HG03039 (cell line): Measurements from ENCODE around the gene ATG13.
"Not testable (repeated sequence)": the region's sequence is repeated elsewhere in the genome, so short reads cannot be mapped to it uniquely, and the experiment has no call there.

Experiments used
- ATAC-seq: cut with Tn5 transposase; IDR thresholded peaks from one replicate; pipeline ENCODE4 v1.9.1; 2021; ENCODE audit warnings: mild to moderate bottlenecking, moderate library complexity; ENCODE audit not compliant: unreplicated experiment

The ATG13 gene

GRCh38 chr11:46642627-46643335, 25.4 kb downstream of the ATG13 start:
- no peak for ATAC-seq

GRCh38 chr11:46643531-46643930, 26.2 kb downstream of the ATG13 start:
- no peak for ATAC-seq

DNA sequence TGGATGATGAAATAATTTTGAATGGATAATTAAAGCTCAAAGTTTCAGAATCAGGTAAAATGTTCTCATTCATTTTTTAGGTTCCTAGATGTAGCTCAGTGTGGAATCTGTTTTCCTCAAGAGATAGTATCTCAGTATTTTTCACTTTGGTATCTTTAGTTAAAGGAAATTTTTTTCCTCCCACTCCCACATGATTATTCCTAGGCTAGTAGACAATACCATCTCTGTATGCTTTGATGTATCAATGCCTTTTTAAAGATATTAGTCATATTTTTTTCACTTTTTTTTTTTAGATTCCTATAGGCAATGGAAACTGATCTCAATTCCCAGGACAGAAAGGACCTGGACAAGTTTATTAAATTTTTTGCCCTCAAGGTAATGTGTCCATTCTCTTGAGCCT, 26.6 kb downstream of the ATG13 start:
- no peak for ATAC-seq

DNA sequence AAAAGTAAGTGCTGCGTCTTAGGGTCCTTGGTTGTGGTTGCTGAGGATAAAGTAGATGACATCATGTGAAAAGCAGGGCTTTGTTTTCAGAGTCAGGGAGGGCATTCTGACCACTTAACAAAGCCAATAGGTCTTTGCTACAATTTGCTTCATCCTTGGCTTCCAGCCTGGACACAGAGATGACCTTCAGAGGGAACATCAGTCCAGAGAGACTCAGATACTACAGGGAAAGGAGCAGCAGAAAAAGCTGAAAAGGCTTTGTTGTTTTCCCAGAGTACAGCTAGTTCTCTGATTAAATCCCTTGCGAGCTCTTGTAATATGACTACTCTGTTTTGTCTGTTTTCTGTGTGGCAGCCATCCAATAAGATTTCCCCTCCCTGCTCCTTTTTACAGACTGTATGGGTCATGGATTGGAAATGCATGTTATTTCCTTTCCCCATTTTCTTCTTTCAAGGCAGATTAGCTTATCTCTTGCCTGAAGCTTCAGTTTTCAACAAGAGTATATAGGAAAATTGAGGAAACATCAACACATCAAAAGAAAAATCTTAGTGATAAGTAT, 31.9 kb downstream of the ATG13 start:
- no peak for ATAC-seq

DNA sequence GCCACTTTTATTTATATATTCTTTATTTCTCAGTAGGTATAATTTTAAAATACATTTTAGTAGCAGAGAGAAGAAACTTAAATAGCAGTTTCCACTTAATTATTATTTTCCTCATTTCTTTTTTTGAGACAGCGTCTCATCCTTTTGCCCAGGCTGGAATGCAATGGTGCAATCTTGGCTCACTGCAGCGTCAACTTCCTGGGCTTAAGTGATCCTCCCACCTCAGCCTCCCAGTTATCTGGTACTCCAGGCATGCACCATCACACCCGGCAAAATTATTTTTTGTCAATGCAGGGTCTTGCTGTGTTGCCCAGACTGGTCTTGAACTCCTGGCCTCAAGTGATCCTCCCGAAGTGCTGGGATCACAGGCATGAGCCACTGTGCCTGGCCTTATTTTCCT, 38.3 kb downstream of the ATG13 start:
- no peak for ATAC-seq

DNA sequence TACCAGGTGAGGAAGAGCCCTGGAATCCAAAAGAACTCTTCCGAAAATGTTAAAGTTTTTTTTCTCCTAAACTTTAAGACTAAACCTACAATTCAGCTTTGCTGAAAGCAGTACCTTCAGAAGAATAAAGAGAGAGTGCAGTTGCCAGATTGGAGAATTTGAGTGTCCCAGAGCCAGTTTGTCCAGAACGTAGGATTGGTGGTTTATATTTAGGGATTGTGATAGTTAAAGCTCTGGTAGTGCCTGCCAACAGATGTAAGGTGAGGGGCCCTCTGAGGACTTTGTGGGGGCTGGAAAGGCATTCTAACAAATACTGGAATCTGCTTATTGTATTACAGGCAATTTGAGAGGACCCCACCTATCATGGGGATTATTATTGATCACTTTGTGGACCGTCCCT, 39.8 kb downstream of the ATG13 start:
- ATAC-seq: no peak

- no peak for ATAC-seq
Measured at GRCh38 chr11:46658259-46658658, 40.9 kb downstream of the ATG13 start.

DNA sequence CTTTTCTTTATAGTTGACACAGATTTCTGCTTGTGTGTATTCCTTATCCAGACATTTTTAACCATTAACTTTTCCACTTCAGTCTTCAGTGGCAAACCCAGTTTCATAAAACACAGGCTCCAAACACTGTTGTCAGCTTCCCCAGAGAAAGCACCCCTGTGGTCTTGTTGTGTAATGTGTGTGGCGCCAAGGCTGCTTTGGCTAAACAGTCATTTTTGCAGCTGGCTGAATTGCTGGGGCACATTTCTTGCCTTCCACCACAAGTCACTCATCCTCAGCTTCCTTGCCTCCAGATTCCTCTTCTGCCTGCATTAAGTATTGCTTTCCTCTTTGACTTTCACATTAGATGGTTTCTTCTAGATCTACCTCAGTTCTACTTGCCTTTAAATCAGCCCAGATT, 42.6 kb downstream of the ATG13 start:
- no peak for ATAC-seq

DNA sequence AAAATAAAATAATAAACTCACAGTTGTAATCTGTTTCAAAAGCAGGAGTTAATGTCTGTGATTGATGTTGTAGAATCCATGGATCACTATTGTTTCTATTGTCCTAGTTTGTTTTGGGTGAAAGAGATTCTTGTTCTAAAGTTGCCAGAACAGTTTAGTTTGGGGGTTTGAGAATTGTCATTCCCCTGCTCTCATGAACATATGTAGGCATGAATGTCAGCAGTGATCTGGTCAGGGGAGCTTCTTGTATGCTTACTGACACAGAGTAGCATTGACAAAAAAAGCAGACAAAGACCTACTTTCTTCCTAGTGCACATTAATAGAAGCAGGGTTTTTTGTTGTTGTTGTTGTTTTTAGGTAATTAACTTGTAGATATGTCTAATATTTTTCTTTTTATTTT, 44.5 kb downstream of the ATG13 start:
- no peak for ATAC-seq

- no peak for ATAC-seq
Measured at GRCh38 chr11:46662366-46662765, 45.0 kb downstream of the ATG13 start.

- no peak for ATAC-seq
Measured at GRCh38 chr11:46663277-46663940, 46.1 kb downstream of the ATG13 start.

DNA sequence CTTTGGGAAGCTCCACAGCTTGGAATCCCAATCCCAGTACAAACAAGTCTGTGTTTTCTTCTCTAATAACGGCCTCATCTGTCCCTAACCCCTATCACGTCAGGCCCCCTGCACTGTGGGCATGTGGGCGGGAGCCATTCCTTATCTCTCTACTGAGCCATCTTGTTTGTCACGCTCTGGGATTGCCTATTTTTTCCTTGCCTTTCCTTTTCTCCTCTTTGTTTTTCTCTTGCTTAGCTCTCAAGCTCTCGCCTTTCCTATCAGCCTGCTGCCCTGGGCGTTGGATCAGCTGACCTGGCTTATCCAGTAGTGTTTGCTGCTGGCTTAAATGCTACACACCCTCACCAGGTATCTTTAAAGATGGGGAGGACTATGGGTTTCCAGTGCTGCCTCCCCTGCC, 47.3 kb downstream of the ATG13 start:
- ATAC-seq: no peak

GRCh38 chr11:46665356-46665755, 48.0 kb downstream of the ATG13 start:
- ATAC-seq: no peak

DNA sequence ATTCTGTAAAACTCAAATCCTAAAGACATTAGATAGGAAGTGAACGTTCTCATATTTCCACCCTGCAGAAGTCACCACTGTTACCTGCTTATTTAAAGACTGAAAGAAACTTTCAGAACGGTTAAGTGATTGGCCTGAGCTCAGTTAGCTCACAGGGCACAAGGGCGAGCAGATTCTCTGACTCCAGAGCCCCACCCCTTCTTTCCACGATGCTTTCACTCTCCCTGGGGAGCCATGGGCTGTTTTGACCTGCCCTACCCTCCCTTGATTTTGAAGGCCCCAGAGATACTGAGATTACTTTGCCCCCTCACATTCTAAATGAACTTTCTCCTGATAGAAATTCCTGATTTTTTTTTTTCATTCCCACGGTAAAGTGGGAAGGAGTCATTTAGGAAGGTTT, 49.2 kb downstream of the ATG13 start:
- ATAC-seq: no peak

DNA sequence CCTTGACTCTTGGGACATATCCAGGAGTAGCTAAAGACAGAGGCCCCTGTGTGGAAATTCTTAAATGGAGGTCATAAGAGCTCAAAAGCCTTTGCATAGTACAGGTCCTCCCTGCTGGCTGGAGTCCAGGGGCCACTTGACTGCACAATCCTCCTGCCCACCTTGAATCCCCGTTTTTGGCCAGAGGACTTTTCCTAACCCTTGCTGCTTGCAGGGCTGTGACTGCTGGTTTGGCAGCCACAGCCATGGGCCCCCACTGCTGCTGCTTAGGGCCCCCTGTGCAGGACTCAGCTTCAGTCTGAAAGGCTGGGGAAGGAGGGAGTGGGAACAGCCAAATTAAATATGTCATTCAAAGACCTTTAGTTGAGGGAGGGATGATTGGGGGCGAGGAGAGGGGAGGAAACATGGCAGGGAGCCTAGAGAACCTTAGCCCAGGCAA, 49.7 kb downstream of the ATG13 start:
- ATAC-seq: no peak

DNA sequence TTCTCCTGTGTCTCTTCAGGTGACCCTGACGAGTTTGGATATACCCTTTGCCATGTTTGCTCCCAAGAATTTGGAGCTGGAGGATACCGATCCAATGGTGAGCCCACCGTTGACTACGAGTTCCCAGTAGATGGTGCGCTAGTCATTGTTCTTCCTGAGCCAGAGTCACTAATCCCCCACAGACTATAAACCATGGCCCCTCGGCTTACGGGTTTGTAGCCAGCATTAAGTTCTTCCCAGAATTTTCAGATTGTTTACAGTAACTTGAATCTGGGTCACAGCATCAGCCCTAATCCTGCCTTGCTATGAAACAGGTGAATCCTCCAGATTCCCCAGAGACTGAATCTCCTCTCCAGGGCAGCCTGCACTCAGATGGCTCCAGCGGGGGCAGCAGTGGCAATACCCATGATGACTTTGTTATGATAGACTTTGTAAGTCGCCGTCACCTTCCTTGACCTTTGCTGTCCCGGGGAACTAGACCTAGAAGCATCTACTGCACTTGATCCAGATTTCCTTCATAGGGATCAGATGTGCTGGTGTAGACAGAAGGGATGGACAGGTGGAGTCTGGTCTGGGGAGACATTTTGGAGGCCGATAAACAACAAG, 51.2 kb downstream of the ATG13 start:
- no peak for ATAC-seq

- ATAC-seq: no peak
Measured at GRCh38 chr11:46669711-46670139, 52.4 kb downstream of the ATG13 start.

GRCh38 chr11:46670521-46670920, 53.2 kb downstream of the ATG13 start:
- not testable (repeated sequence) for ATAC-seq

- ATAC-seq: no peak
Measured at GRCh38 chr11:46671958-46672315, 54.6 kb downstream of the ATG13 start.

- ATAC-seq: no peak
Measured at GRCh38 chr11:46672381-46672839, 55.1 kb downstream of the ATG13 start.

DNA sequence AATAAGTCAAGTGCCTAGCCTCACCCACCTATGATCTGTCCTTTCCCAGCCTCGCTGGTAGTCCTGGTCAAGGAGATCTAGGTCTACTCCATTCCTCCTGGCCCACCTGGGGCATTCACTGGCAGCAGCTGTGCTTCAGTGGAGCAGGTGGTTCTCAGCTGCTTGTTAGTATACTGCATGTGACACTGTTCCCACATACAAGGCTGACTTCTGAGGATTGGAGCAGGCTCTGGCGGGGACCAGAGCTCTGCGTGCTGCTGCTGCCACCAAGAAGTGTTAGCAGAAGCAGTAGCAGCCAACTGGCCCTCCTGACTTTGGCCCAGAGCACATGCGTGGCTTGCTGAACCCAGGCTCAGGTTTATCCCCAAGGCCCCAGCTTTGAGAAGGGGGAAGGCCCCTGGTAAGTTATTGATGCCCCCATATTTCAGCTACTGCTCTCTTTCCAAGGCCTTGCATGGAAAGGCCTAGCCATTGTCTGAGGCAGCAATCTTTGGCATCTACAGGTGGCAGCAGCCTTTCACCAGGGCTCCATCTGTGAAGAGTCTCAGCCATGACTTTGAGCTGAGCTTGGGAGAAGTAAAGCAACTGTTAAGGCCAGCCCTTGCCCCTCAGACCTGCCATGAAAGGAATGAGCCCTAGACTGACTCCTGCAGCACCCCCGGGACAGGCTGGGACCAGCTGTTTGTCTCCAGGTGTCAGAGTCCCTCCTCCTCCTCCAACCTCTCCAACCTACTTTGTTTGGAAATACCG, 56.5 kb downstream of the ATG13 start:
- no peak for ATAC-seq
